SK-N-MC (cell line): ENCODE results near the gene PTK7.

Experiments used
- DNase-seq: peaks from one replicate; pipeline ENCODE4 v3.0.0-alpha.2; 2011; ENCODE audit warnings: low read depth, low spot score
- H3K27ac ChIP-seq: fragments of 200-600 bp; sonication (generic); 2 replicates; pipeline ENCODE4 v1.5.1; 2016; ENCODE audit warnings: mixed run types
- H3K36me3 ChIP-seq: fragments of 200-600 bp; sonication (generic); 2 replicates; pipeline ENCODE4 v1.6.1; 2017; ENCODE audit warnings: antibody characterized with exemption, low read length, mixed read lengths; ENCODE audit not compliant: insufficient read depth
- H3K4me3 ChIP-seq: fragments of 200-600 bp; sonication (generic); 2 replicates; pipeline ENCODE4 v1.5.1; 2016
- H3K9ac ChIP-seq: fragments of 200-600 bp; sonication (generic); 2 replicates; pipeline ENCODE4 v1.8.0; 2017; ENCODE audit warnings: mixed run types, mixed read lengths; ENCODE audit not compliant: insufficient read length
- H3K9me3 ChIP-seq: fragments of 200-600 bp; sonication (generic); 2 replicates; pipeline ENCODE4 v1.6.1; 2017; ENCODE audit warnings: low read depth, mild to moderate bottlenecking, antibody characterized with exemption, low read length, moderate library complexity, mixed read lengths
- EZH2 ChIP-seq: fragments of 200-600 bp; sonication (generic); IDR thresholded peaks from one replicate; pipeline ENCODE4 v1.6.1; 2017; ENCODE audit warnings: antibody characterized with exemption
- FOXP2 ChIP-seq: optimal IDR thresholded peaks from 2 replicates; pipeline ENCODE3; 2011; ENCODE audit warnings: mild to moderate bottlenecking, moderate library complexity; ENCODE audit not compliant: insufficient read depth; ENCODE audit errors: extremely low read length, control extremely low read depth
- POLR2AphosphoS5 ChIP-seq: IDR thresholded peaks from 2 replicates; pipeline ENCODE4 v1.6.1; 2012; ENCODE audit warnings: mild to moderate bottlenecking, low read depth, low read length, borderline replicate concordance

Gene PTK7

GRCh38 chr6:43123461-43124314 lies 47.6 kb downstream of the PTK7 start:
- DNase-seq, result no peak
- Histone ChIP-seq H3K4me3 (no peak overlapping the region), H3K9me3 (no peaks in the 10 kb centered on the region), H3K27ac (no peak overlapping the region), H3K36me3 (no peaks in the 10 kb centered on the region), H3K9ac (no peak overlapping the region)
- no peak for TF ChIP-seq POLR2AphosphoS5
- TF ChIP-seq EZH2, result no peak
- no peak for TF ChIP-seq FOXP2

- DNase-seq, result no peak
- H3K9ac ChIP-seq, result no peak overlapping the region
- no peak overlapping the region for H3K27ac ChIP-seq
- H3K9me3 ChIP-seq, result no peaks in the 10 kb centered on the region
- H3K4me3 ChIP-seq, result no peak overlapping the region
- TF ChIP-seq FOXP2 (no peak), POLR2AphosphoS5 (no peak), EZH2 (no peak)
- no peaks in the 10 kb centered on the region for H3K36me3 ChIP-seq
Measured at GRCh38 chr6:43124481-43124880, 48.4 kb downstream of the PTK7 start.

DNA sequence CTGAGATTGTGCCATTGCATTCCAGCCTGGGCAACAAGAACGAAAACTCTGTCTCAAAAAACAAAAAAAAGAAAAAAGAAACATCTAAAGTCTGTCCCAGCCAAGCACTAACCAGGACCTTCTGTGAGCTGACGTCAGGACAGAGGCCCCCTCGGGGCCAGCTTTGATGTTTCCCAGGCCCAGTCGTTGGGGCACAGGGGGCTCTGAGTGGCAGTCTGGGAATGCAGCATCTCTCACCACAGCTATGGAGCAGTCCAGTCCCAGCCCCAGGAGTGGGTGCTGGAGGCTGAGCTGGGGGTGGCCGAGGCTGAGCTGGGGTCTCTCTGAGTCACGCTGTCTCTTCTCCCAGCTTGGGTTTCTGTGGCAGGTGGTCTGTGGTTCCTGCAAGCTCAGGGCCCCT lies 49.0 kb downstream of the PTK7 start:
- Histone ChIP-seq H3K9ac (no peak overlapping the region), H3K4me3 (no peak overlapping the region), H3K27ac (no peak overlapping the region), H3K9me3 (no peaks in the 10 kb centered on the region), H3K36me3 (no peaks in the 10 kb centered on the region)
- TF ChIP-seq EZH2 (no peak), POLR2AphosphoS5 (no peak), FOXP2 (no peak)
- no peak for DNase-seq

DNA sequence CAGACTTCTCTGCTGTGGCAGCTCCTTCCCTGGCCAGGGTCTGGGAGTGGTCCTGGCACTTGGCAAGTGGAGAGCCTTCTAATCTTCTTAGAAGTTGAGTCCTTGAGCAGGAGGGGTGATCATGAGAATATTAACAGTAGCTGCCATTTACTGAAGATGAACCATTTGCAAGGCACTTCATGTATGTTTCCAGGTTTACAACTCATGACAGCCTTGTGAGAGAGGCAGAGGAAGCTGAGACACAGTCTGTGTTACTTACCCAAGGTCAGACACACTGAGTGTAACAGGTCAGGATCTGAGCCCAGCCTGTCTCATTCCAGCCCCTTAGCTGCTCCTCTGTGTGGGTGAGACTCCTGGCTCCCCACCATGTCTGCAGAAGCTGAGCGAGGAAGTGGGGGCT lies 49.4 kb downstream of the PTK7 start:
- no peak overlapping the region for H3K27ac ChIP-seq

DNA sequence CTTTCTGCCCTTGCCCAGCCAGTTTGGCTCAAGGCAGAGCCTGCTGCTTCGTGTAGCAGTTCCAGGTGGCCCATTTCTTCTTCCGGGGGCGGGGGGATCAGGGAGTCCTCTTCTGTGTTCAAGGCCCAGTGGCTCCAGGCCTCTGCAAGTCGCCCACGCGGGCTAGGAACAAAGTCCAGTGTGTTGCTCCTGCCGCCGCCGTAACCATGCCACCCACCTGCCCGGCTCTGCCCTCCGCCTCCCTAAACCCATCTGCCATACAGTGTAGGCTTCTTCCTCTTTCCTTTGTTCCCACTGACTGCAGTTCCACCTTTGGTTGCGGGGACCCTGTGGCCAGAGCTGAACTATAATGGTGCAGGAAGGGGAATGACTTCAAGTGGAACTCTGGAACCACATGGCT lies 51.1 kb downstream of the PTK7 start:
- Histone ChIP-seq H3K4me3 (no peak overlapping the region), H3K36me3 (no peaks in the 10 kb centered on the region; the same call in 1 of the 2 replicates), H3K9me3 (no peaks in the 10 kb centered on the region), H3K9ac (no peak overlapping the region), H3K27ac (no peak overlapping the region)
- no peak for DNase-seq
- TF ChIP-seq POLR2AphosphoS5, result no peak

More for the DNA sequence above, 49.4 kb downstream of the PTK7 start:
- no peak for TF ChIP-seq POLR2AphosphoS5
- no peak for TF ChIP-seq EZH2
- no peak for TF ChIP-seq FOXP2
- no peaks in the 10 kb centered on the region; the same call in 1 of the 2 replicates for H3K36me3 ChIP-seq
- no peaks in the 10 kb centered on the region for H3K9me3 ChIP-seq
- H3K9ac ChIP-seq, result no peak overlapping the region
- no peak overlapping the region for H3K4me3 ChIP-seq
- no peak for DNase-seq

DNA sequence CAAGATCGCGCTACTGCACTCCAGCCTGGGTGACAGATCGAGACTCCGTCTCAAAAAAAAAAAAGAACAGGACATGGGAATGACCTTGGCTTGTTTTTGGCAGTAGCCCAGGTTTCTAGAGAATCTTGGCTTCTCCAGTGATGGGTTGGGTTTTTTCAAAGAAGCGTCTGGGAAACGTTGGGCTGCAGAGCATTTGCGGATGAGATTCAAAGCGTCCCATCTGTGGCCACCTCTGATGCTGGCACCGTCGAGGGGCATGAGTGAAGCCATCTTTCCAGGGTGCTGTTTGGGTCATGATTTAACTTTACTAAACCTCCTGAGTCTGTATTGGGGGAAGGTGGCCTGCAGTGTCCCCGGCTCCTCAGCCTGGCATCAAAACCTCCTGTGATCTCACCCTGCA lies 51.8 kb downstream of the PTK7 start:
- TF ChIP-seq FOXP2, result no peak
- no peak for TF ChIP-seq POLR2AphosphoS5
- TF ChIP-seq EZH2, result no peak
- H3K4me3 ChIP-seq, result no peak overlapping the region
- no peak for DNase-seq
- H3K9me3 ChIP-seq, result no peaks in the 10 kb centered on the region
- peaks cover 5% of the 10 kb centered on the region; the same call in 1 of the 2 replicates for H3K36me3 ChIP-seq
- no peak overlapping the region for H3K9ac ChIP-seq
- H3K27ac ChIP-seq, result no peak overlapping the region

GRCh38 chr6:43128926-43129325 lies 52.8 kb downstream of the PTK7 start:
- H3K27ac ChIP-seq, result no peak overlapping the region
- H3K9ac ChIP-seq, result no peak overlapping the region
- no peaks in the 10 kb centered on the region for H3K9me3 ChIP-seq
- peaks cover 5% of the 10 kb centered on the region; the same call in 1 of the 2 replicates for H3K36me3 ChIP-seq
- TF ChIP-seq POLR2AphosphoS5 (no peak), EZH2 (no peak), FOXP2 (no peak)
- H3K4me3 ChIP-seq, result no peak overlapping the region
- DNase-seq, result no peak

- H3K36me3 ChIP-seq, result peaks cover 5% of the 10 kb centered on the region; the same call in 1 of the 2 replicates
- TF ChIP-seq POLR2AphosphoS5 (no peak), EZH2 (no peak), FOXP2 (no peak)
- no peaks in the 10 kb centered on the region for H3K9me3 ChIP-seq
- no peak overlapping the region for H3K4me3 ChIP-seq
- no peak overlapping the region for H3K27ac ChIP-seq
- H3K9ac ChIP-seq, result no peak overlapping the region
- no peak for DNase-seq
Measured at GRCh38 chr6:43129434-43130194, 53.5 kb downstream of the PTK7 start.
